T-helper 2 cell treated with Interferon-gamma antibody and Interleukin-4, amounts not matched to agents 5 μg/mL and 100 μg/mL, for 36 hours (primary cell): ENCODE data around the gene ZNF524.

ENCODE experiments used
- DNase-seq: peaks from one replicate; pipeline ENCODE4 v3.0.0; 2021; ENCODE audit warnings: low spot score
- H3K27ac Mint-ChIP-seq: one replicate; pipeline ENCODE4 v1.8.0; 2021; ENCODE audit warnings: mild to moderate bottlenecking, mixed read lengths
- H3K27me3 Mint-ChIP-seq: one replicate; pipeline ENCODE4 v1.8.0; 2021; ENCODE audit warnings: low read depth, mixed read lengths
- H3K36me3 Mint-ChIP-seq: one replicate; pipeline ENCODE4 v1.8.0; 2021; ENCODE audit warnings: low read depth, mixed read lengths
- H3K4me1 Mint-ChIP-seq: one replicate; pipeline ENCODE4 v1.8.0; 2021; ENCODE audit warnings: low read depth, mixed read lengths
- H3K4me3 Mint-ChIP-seq: one replicate; pipeline ENCODE4 v1.8.0; 2022; ENCODE audit warnings: mild to moderate bottlenecking, moderate library complexity, mixed read lengths
- H3K9me3 Mint-ChIP-seq: one replicate; pipeline ENCODE4 v1.8.0; 2021; ENCODE audit warnings: mixed read lengths

ZNF524 gene

GRCh38 chr19:55602104-55603001, 2.3 kb downstream of the ZNF524 start:
- H3K27me3 Mint-ChIP-seq, result no peaks in the 10 kb centered on the region
- H3K4me1 Mint-ChIP-seq, result peaks cover 39% of the 10 kb centered on the region
- H3K27ac Mint-ChIP-seq, result no peak overlapping the region
- no peaks in the 10 kb centered on the region for H3K9me3 Mint-ChIP-seq
- H3K36me3 Mint-ChIP-seq, result peaks cover 18% of the 10 kb centered on the region
- DNase-seq, result no peak
- H3K4me3 Mint-ChIP-seq, result peak overlapping the region; percentile 92

GRCh38 chr19:55603115-55603514, 3.0 kb downstream of the ZNF524 start:
- H3K9me3 Mint-ChIP-seq, result no peaks in the 10 kb centered on the region
- peak overlapping the region; percentile 47 for H3K4me3 Mint-ChIP-seq
- no peaks in the 10 kb centered on the region for H3K27me3 Mint-ChIP-seq
- peaks cover 22% of the 10 kb centered on the region for H3K36me3 Mint-ChIP-seq
- H3K27ac Mint-ChIP-seq, result no peak overlapping the region
- H3K4me1 Mint-ChIP-seq, result peaks cover 41% of the 10 kb centered on the region
- no peak for DNase-seq

GRCh38 chr19:55603581-55604292, 3.6 kb downstream of the ZNF524 start:
- H3K27me3 Mint-ChIP-seq, result no peaks in the 10 kb centered on the region
- H3K36me3 Mint-ChIP-seq, result peaks cover 22% of the 10 kb centered on the region
- peaks cover 40% of the 10 kb centered on the region for H3K4me1 Mint-ChIP-seq
- DNase-seq, result no peak
- no peak overlapping the region for H3K27ac Mint-ChIP-seq
- H3K4me3 Mint-ChIP-seq, result peak overlapping the region; percentile 47
- H3K9me3 Mint-ChIP-seq, result no peaks in the 10 kb centered on the region

- Mint-ChIP-seq H3K4me3 (peak overlapping the region; percentile 83), H3K36me3 (peaks cover 30% of the 10 kb centered on the region), H3K27me3 (no peaks in the 10 kb centered on the region), H3K9me3 (no peaks in the 10 kb centered on the region), H3K4me1 (peaks cover 38% of the 10 kb centered on the region), H3K27ac (peak overlapping the region; percentile 95)
- DNase-seq, result peak; percentile 100
These were observed 5.1 kb downstream of the ZNF524 start for GRCh38 chr19:55605207-55605636.

- H3K4me1 Mint-ChIP-seq, result peaks cover 40% of the 10 kb centered on the region
- no peaks in the 10 kb centered on the region for H3K27me3 Mint-ChIP-seq
- peak; percentile 71 for DNase-seq
- H3K9me3 Mint-ChIP-seq, result no peaks in the 10 kb centered on the region
- peaks cover 34% of the 10 kb centered on the region for H3K36me3 Mint-ChIP-seq
- peak within 1 kb of the TSS; percentile 95 for H3K27ac Mint-ChIP-seq
- H3K4me3 Mint-ChIP-seq, result peak within 1 kb of the TSS; percentile 93
These were observed 5.8 kb downstream of the ZNF524 start, which contains the start of gene ZNF865 for GRCh38 chr19:55605637-55606470. TSS of gene ZNF865 (plus strand) at chr19:55605647. CDS start at chr19:55613619, 7,972 bp downstream.

- peak overlapping the region; percentile 93 for H3K4me3 Mint-ChIP-seq
- no peaks in the 10 kb centered on the region for H3K9me3 Mint-ChIP-seq
- DNase-seq, result no peak
- no peaks in the 10 kb centered on the region for H3K27me3 Mint-ChIP-seq
- H3K4me1 Mint-ChIP-seq, result peaks cover 34% of the 10 kb centered on the region
- peak overlapping the region; percentile 94 for H3K27ac Mint-ChIP-seq
- H3K36me3 Mint-ChIP-seq, result peaks cover 35% of the 10 kb centered on the region
These were observed 6.3 kb downstream of the ZNF524 start for GRCh38 chr19:55606471-55606787.

- no peak for DNase-seq
- Mint-ChIP-seq H3K4me3 (peak overlapping the region; percentile 93), H3K36me3 (peaks cover 35% of the 10 kb centered on the region), H3K27me3 (no peaks in the 10 kb centered on the region), H3K27ac (peak overlapping the region; percentile 12), H3K4me1 (peaks cover 31% of the 10 kb centered on the region), H3K9me3 (no peaks in the 10 kb centered on the region)
These were observed 6.7 kb downstream of the ZNF524 start for GRCh38 chr19:55606817-55607216.

GRCh38 chr19:55609326-55609725, 9.2 kb downstream of the ZNF524 start:
- H3K27me3 Mint-ChIP-seq, result no peaks in the 10 kb centered on the region
- no peak overlapping the region for H3K27ac Mint-ChIP-seq
- H3K4me1 Mint-ChIP-seq, result peaks cover 26% of the 10 kb centered on the region
- no peaks in the 10 kb centered on the region for H3K9me3 Mint-ChIP-seq
- H3K36me3 Mint-ChIP-seq, result peaks cover 33% of the 10 kb centered on the region
- H3K4me3 Mint-ChIP-seq, result no peak overlapping the region
- no peak for DNase-seq

- peaks cover 16% of the 10 kb centered on the region for H3K4me1 Mint-ChIP-seq
- DNase-seq, result no peak
- peaks cover 33% of the 10 kb centered on the region for H3K36me3 Mint-ChIP-seq
- H3K27ac Mint-ChIP-seq, result peak overlapping the region; percentile 27
- no peak overlapping the region for H3K4me3 Mint-ChIP-seq
- H3K27me3 Mint-ChIP-seq, result no peaks in the 10 kb centered on the region
- no peaks in the 10 kb centered on the region for H3K9me3 Mint-ChIP-seq
These were observed 11.4 kb downstream of the ZNF524 start for GRCh38 chr19:55611300-55611982.

GRCh38 chr19:55611983-55612645, 12.0 kb downstream of the ZNF524 start:
- no peak for DNase-seq
- Mint-ChIP-seq H3K4me3 (no peak overlapping the region), H3K9me3 (no peaks in the 10 kb centered on the region), H3K27me3 (no peaks in the 10 kb centered on the region), H3K4me1 (peaks cover 9% of the 10 kb centered on the region), H3K27ac (no peak overlapping the region), H3K36me3 (peaks cover 31% of the 10 kb centered on the region)

GRCh38 chr19:55613396-55613795, 13.3 kb downstream of the ZNF524 start:
- Mint-ChIP-seq H3K27ac (no peak overlapping the region), H3K27me3 (no peaks in the 10 kb centered on the region), H3K9me3 (no peaks in the 10 kb centered on the region), H3K4me3 (no peak overlapping the region), H3K4me1 (peaks cover 4% of the 10 kb centered on the region), H3K36me3 (peaks cover 31% of the 10 kb centered on the region)
- no peak for DNase-seq

GRCh38 chr19:55613930-55614710, 14.0 kb downstream of the ZNF524 start:
- H3K27ac Mint-ChIP-seq, result no peak overlapping the region
- H3K9me3 Mint-ChIP-seq, result no peaks in the 10 kb centered on the region
- H3K4me1 Mint-ChIP-seq, result peaks cover 2% of the 10 kb centered on the region
- no peak overlapping the region for H3K4me3 Mint-ChIP-seq
- H3K36me3 Mint-ChIP-seq, result peaks cover 29% of the 10 kb centered on the region
- no peak for DNase-seq
- H3K27me3 Mint-ChIP-seq, result no peaks in the 10 kb centered on the region
